WTC11 (cell line): ENCODE data around the gene RELL1. TPM values are rescaled to one million over a fixed set of nuclear protein-coding genes. Genes with fewer than 3 reads are reported as not detected.

Experiments
- ATAC-seq: fragments of 200-7000 bp; cut with Tn5 transposase; 2 replicates; pipeline ENCODE4 v1.10.0; 2021; ENCODE audit warnings: mild to moderate bottlenecking, moderate library complexity
- CTCF ChIA-PET: fragments of 300-600 bp; sonication (Branson Sonifier 250); formaldehyde crosslinking; loops from one replicate; lab custom pipeline; 2021; ENCODE audit warnings: antibody characterized with exemption; lab: Charles Lee
- POLR2A ChIA-PET: fragments of 350-600 bp; sonication (Branson Sonifier 250); formaldehyde crosslinking; loops from one replicate; lab custom pipeline; 2021; ENCODE audit warnings: antibody characterized with exemption; lab: Charles Lee
- DNase-seq: peaks from one replicate; pipeline ENCODE4 v3.0.0; 2021; ENCODE audit warnings: low spot score
- H3K27ac Mint-ChIP-seq: 2 replicates; pipeline ENCODE4 v1.8.0; 2021; ENCODE audit warnings: mixed read lengths
- H3K27me3 Mint-ChIP-seq: 2 replicates; pipeline ENCODE4 v1.8.0; 2021; ENCODE audit warnings: low read depth, mild to moderate bottlenecking, moderate library complexity, mixed read lengths
- H3K36me3 Mint-ChIP-seq: 2 replicates; pipeline ENCODE4 v1.8.0; 2021; ENCODE audit warnings: mixed read lengths
- H3K4me1 Mint-ChIP-seq: 2 replicates; pipeline ENCODE4 v1.8.0; 2022; ENCODE audit warnings: mixed read lengths
- H3K4me3 Mint-ChIP-seq: 2 replicates; pipeline ENCODE4 v1.8.0; 2021; ENCODE audit warnings: mild to moderate bottlenecking, moderate library complexity, mixed read lengths
- H3K9me3 Mint-ChIP-seq: 2 replicates; pipeline ENCODE4 v1.8.0; 2021; ENCODE audit warnings: mixed read lengths
- ESRRA ChIP-seq: sonication (generic); formaldehyde crosslinking; IDR thresholded peaks from 2 replicates; pipeline ENCODE4 v1.8.1; 2022; ENCODE audit warnings: mild to moderate bottlenecking, missing genetic modification reagents, borderline replicate concordance
- HMGA2 ChIP-seq: fragments of 250-450 bp; sonication (Bioruptor Pico); IDR thresholded peaks from 2 replicates; pipeline ENCODE4 v1.4.0; 2021; ENCODE audit warnings: mild to moderate bottlenecking, moderate library complexity
- JAZF1 ChIP-seq: fragments of 250-450 bp; sonication (Bioruptor Pico); IDR thresholded peaks from 2 replicates; pipeline ENCODE4 v1.9.0; 2021; ENCODE audit warnings: moderate library complexity, mild to moderate bottlenecking, inconsistent platforms
- MXD4 ChIP-seq: fragments of 250-450 bp; sonication (Bioruptor Pico); IDR thresholded peaks from 2 replicates; pipeline ENCODE4 v1.8.0; 2021; ENCODE audit warnings: mild to moderate bottlenecking, moderate library complexity, borderline replicate concordance
- MYBL2 ChIP-seq: sonication (generic); formaldehyde crosslinking; IDR thresholded peaks from 2 replicates; pipeline ENCODE4 v1.8.1; 2023; ENCODE audit warnings: mild to moderate bottlenecking, moderate library complexity, missing genetic modification reagents
- OVOL2 ChIP-seq: fragments of 250-450 bp; sonication (Bioruptor Pico); IDR thresholded peaks from 2 replicates; pipeline ENCODE4 v1.9.0; 2021; ENCODE audit warnings: mild to moderate bottlenecking, borderline replicate concordance
- TCF7 ChIP-seq: sonication (generic); formaldehyde crosslinking; IDR thresholded peaks from 2 replicates; pipeline ENCODE4 v1.8.0; 2022; ENCODE audit warnings: mild to moderate bottlenecking, low read depth, missing genetic modification reagents, moderate library complexity
- TEAD1 ChIP-seq: sonication (generic); formaldehyde crosslinking; IDR thresholded peaks from 2 replicates; pipeline ENCODE4 v1.8.0; 2022; ENCODE audit warnings: mild to moderate bottlenecking, missing genetic modification reagents
- TEAD4 ChIP-seq: sonication (generic); formaldehyde crosslinking; IDR thresholded peaks from 2 replicates; pipeline ENCODE4 v1.8.0; 2022; ENCODE audit warnings: mild to moderate bottlenecking, missing genetic modification reagents
- ZNF219 ChIP-seq: sonication (generic); formaldehyde crosslinking; IDR thresholded peaks from 2 replicates; pipeline ENCODE4 v1.8.0; 2023; ENCODE audit warnings: missing genetic modification reagents, mild to moderate bottlenecking, borderline replicate concordance
- ZNF396 ChIP-seq: fragments of 250-450 bp; sonication (Bioruptor Pico); IDR thresholded peaks from 2 replicates; pipeline ENCODE4 v1.8.0; 2021; ENCODE audit warnings: mild to moderate bottlenecking, moderate library complexity, borderline replicate concordance
- ZNF423 ChIP-seq: fragments of 250-450 bp; sonication (Bioruptor Pico); IDR thresholded peaks from 2 replicates; pipeline ENCODE4 v2.1.2; 2022; ENCODE audit warnings: mild to moderate bottlenecking, moderate library complexity
- ZNF671 ChIP-seq: fragments of 250-450 bp; sonication (Bioruptor Pico); IDR thresholded peaks from 2 replicates; pipeline ENCODE4 v1.8.0; 2021; ENCODE audit warnings: mild to moderate bottlenecking
- total RNA-seq: library from RNA; stranded (reverse); gene quantifications from 3 replicates; pipeline ENCODE4 v1.2.3, GENCODE V29; 2021
- TF ChIP-seq, protein P1 (sequence below): sonication (generic); formaldehyde crosslinking; IDR thresholded peaks from 2 replicates; pipeline ENCODE4 v1.8.1; 2023; ENCODE audit warnings: mild to moderate bottlenecking, missing genetic modification reagents, moderate library complexity
- TF ChIP-seq, protein P2 (sequence below): sonication (generic); formaldehyde crosslinking; IDR thresholded peaks from 2 replicates; pipeline ENCODE4 v1.8.0; 2023; ENCODE audit warnings: missing genetic modification reagents, mild to moderate bottlenecking, borderline replicate concordance
- TF ChIP-seq, protein P3 (sequence below): sonication (generic); formaldehyde crosslinking; IDR thresholded peaks from 2 replicates; pipeline ENCODE4 v1.8.1; 2022; ENCODE audit warnings: mild to moderate bottlenecking, moderate library complexity, missing genetic modification reagents
- TF ChIP-seq, protein P4 (sequence below): sonication (generic); formaldehyde crosslinking; IDR thresholded peaks from 2 replicates; pipeline ENCODE4 v1.8.0; 2022; ENCODE audit warnings: mild to moderate bottlenecking, missing genetic modification reagents
- TF ChIP-seq, protein P5 (sequence below): fragments of 250-450 bp; sonication (Bioruptor Pico); IDR thresholded peaks from 2 replicates; pipeline ENCODE4 v1.9.0; 2021; ENCODE audit warnings: mild to moderate bottlenecking, borderline replicate concordance
- TF ChIP-seq, protein P6 (sequence below): sonication (generic); formaldehyde crosslinking; IDR thresholded peaks from 2 replicates; pipeline ENCODE4 v1.8.0; 2023; ENCODE audit warnings: mild to moderate bottlenecking, missing genetic modification reagents

RELL1 gene
- total RNA-seq, 1 experiment from 2014 or later = 14.4 TPM

DNA sequence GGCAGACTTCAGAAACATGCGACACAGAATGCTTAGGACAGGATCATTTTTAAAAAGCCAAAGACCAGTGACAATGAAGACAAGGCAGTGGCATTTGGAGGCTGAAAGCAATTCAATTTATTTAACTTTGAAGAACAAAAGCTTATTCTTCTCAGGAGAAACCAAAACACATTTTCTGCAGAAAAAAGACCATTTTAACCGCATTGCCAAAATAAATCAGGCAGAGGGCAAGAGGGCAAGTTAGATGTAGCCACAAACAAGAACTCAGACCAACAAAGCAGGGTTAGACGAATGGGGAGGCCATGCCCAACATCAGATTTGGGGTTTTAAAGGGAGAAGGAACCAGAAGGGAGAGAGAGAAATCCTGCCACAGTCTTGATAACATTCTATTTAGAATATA is 58.9 kb downstream of the RELL1 start:
- TF ChIP-seq JAZF1 (CRISPR knock-in tag) = no peak
- no peak for TF ChIP-seq TEAD4
- TF ChIP-seq, protein P1, sequence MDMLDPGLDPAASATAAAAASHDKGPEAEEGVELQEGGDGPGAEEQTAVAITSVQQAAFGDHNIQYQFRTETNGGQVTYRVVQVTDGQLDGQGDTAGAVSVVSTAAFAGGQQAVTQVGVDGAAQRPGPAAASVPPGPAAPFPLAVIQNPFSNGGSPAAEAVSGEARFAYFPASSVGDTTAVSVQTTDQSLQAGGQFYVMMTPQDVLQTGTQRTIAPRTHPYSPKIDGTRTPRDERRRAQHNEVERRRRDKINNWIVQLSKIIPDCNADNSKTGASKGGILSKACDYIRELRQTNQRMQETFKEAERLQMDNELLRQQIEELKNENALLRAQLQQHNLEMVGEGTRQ = no peak
- no peak for TF ChIP-seq ZNF423 (CRISPR knock-in tag)
- no peak for TF ChIP-seq ZNF396
- no peak for TF ChIP-seq MXD4 (CRISPR knock-in tag)
- no peak for TF ChIP-seq ZNF671 (CRISPR knock-in tag)
- TF ChIP-seq, protein P2, sequence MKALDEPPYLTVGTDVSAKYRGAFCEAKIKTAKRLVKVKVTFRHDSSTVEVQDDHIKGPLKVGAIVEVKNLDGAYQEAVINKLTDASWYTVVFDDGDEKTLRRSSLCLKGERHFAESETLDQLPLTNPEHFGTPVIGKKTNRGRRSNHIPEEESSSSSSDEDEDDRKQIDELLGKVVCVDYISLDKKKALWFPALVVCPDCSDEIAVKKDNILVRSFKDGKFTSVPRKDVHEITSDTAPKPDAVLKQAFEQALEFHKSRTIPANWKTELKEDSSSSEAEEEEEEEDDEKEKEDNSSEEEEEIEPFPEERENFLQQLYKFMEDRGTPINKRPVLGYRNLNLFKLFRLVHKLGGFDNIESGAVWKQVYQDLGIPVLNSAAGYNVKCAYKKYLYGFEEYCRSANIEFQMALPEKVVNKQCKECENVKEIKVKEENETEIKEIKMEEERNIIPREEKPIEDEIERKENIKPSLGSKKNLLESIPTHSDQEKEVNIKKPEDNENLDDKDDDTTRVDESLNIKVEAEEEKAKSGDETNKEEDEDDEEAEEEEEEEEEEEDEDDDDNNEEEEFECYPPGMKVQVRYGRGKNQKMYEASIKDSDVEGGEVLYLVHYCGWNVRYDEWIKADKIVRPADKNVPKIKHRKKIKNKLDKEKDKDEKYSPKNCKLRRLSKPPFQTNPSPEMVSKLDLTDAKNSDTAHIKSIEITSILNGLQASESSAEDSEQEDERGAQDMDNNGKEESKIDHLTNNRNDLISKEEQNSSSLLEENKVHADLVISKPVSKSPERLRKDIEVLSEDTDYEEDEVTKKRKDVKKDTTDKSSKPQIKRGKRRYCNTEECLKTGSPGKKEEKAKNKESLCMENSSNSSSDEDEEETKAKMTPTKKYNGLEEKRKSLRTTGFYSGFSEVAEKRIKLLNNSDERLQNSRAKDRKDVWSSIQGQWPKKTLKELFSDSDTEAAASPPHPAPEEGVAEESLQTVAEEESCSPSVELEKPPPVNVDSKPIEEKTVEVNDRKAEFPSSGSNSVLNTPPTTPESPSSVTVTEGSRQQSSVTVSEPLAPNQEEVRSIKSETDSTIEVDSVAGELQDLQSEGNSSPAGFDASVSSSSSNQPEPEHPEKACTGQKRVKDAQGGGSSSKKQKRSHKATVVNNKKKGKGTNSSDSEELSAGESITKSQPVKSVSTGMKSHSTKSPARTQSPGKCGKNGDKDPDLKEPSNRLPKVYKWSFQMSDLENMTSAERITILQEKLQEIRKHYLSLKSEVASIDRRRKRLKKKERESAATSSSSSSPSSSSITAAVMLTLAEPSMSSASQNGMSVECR (CRISPR knock-in tag) = no peak
- no peak for TF ChIP-seq MYBL2 (CRISPR knock-in tag)
- TF ChIP-seq, protein P3, sequence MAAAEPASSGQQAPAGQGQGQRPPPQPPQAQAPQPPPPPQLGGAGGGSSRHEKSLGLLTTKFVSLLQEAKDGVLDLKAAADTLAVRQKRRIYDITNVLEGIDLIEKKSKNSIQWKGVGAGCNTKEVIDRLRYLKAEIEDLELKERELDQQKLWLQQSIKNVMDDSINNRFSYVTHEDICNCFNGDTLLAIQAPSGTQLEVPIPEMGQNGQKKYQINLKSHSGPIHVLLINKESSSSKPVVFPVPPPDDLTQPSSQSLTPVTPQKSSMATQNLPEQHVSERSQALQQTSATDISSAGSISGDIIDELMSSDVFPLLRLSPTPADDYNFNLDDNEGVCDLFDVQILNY = no peak
- no peak for TF ChIP-seq TCF7
- TF ChIP-seq, protein P4, sequence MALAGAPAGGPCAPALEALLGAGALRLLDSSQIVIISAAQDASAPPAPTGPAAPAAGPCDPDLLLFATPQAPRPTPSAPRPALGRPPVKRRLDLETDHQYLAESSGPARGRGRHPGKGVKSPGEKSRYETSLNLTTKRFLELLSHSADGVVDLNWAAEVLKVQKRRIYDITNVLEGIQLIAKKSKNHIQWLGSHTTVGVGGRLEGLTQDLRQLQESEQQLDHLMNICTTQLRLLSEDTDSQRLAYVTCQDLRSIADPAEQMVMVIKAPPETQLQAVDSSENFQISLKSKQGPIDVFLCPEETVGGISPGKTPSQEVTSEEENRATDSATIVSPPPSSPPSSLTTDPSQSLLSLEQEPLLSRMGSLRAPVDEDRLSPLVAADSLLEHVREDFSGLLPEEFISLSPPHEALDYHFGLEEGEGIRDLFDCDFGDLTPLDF (CRISPR knock-in tag) = no peak
- TF ChIP-seq ZNF219 (CRISPR knock-in tag) = no peak
- TF ChIP-seq, protein P5, sequence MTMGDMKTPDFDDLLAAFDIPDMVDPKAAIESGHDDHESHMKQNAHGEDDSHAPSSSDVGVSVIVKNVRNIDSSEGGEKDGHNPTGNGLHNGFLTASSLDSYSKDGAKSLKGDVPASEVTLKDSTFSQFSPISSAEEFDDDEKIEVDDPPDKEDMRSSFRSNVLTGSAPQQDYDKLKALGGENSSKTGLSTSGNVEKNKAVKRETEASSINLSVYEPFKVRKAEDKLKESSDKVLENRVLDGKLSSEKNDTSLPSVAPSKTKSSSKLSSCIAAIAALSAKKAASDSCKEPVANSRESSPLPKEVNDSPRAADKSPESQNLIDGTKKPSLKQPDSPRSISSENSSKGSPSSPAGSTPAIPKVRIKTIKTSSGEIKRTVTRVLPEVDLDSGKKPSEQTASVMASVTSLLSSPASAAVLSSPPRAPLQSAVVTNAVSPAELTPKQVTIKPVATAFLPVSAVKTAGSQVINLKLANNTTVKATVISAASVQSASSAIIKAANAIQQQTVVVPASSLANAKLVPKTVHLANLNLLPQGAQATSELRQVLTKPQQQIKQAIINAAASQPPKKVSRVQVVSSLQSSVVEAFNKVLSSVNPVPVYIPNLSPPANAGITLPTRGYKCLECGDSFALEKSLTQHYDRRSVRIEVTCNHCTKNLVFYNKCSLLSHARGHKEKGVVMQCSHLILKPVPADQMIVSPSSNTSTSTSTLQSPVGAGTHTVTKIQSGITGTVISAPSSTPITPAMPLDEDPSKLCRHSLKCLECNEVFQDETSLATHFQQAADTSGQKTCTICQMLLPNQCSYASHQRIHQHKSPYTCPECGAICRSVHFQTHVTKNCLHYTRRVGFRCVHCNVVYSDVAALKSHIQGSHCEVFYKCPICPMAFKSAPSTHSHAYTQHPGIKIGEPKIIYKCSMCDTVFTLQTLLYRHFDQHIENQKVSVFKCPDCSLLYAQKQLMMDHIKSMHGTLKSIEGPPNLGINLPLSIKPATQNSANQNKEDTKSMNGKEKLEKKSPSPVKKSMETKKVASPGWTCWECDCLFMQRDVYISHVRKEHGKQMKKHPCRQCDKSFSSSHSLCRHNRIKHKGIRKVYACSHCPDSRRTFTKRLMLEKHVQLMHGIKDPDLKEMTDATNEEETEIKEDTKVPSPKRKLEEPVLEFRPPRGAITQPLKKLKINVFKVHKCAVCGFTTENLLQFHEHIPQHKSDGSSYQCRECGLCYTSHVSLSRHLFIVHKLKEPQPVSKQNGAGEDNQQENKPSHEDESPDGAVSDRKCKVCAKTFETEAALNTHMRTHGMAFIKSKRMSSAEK (CRISPR knock-in tag) = no peak
- TF ChIP-seq TEAD1 = no peak
- TF ChIP-seq, protein P6, sequence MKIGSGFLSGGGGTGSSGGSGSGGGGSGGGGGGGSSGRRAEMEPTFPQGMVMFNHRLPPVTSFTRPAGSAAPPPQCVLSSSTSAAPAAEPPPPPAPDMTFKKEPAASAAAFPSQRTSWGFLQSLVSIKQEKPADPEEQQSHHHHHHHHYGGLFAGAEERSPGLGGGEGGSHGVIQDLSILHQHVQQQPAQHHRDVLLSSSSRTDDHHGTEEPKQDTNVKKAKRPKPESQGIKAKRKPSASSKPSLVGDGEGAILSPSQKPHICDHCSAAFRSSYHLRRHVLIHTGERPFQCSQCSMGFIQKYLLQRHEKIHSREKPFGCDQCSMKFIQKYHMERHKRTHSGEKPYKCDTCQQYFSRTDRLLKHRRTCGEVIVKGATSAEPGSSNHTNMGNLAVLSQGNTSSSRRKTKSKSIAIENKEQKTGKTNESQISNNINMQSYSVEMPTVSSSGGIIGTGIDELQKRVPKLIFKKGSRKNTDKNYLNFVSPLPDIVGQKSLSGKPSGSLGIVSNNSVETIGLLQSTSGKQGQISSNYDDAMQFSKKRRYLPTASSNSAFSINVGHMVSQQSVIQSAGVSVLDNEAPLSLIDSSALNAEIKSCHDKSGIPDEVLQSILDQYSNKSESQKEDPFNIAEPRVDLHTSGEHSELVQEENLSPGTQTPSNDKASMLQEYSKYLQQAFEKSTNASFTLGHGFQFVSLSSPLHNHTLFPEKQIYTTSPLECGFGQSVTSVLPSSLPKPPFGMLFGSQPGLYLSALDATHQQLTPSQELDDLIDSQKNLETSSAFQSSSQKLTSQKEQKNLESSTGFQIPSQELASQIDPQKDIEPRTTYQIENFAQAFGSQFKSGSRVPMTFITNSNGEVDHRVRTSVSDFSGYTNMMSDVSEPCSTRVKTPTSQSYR (CRISPR knock-in tag) = no peak
- TF ChIP-seq ESRRA = no peak
- no peak for TF ChIP-seq OVOL2 (CRISPR knock-in tag)
- TF ChIP-seq HMGA2 = no peak
- H3K27me3 Mint-ChIP-seq = no peaks in the 10 kb centered on the region
- no peak overlapping the region for H3K4me3 Mint-ChIP-seq
- no peak overlapping the region for H3K27ac Mint-ChIP-seq
- peaks cover 13% of the 10 kb centered on the region for H3K36me3 Mint-ChIP-seq
- ChIA-PET CTCF (no interaction called here), POLR2A (no interaction called here)
- peaks cover 7% of the 10 kb centered on the region; the same call in 1 of the 2 replicates for H3K4me1 Mint-ChIP-seq
- ATAC-seq = no peak
- DNase-seq = no peak
- no peaks in the 10 kb centered on the region for H3K9me3 Mint-ChIP-seq
